Measurements from ENCODE around the gene SLC35F4. TPM values are rescaled to one million over a fixed set of nuclear protein-coding genes. Genes with fewer than 3 reads are reported as not detected.

SLC35F4 gene
- total RNA-seq, 2 experiments from 2014 or later = not detected

DNA sequence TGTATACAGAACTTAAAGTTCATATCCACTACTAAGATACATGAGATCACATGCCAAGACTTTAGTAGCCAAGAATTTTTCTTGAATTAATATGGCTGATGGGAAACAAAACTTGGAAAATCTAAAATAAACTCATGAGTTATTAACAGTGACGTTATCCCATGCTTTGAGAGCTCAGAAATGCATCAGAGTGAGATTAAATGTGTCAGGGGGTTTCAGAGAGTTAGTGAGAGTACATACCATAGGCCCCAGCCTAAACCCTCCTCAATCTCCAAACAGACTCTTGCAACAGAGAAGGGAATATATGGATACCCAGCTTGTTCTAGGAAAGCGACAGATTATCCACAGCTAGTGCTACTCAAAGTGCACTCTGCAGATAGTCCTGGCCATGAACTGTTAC, 19.3 kb downstream of the SLC35F4 start:
- no peak for DNase-seq
- Mint-ChIP-seq H3K27me3 (no peaks in the 10 kb centered on the region), H3K9me3 (no peaks in the 10 kb centered on the region), H3K27ac (no peak overlapping the region), H3K4me1 (ENCODE audit: low read depth) (no peaks in the 10 kb centered on the region), H3K4me3 (no peak overlapping the region), H3K36me3 (no peaks in the 10 kb centered on the region)
- intact Hi-C loops (cut with micrococcal nuclease) = no loop called here
- POLR2A ChIA-PET = no interaction called here
- CTCF ChIA-PET = no interaction called here

DNA sequence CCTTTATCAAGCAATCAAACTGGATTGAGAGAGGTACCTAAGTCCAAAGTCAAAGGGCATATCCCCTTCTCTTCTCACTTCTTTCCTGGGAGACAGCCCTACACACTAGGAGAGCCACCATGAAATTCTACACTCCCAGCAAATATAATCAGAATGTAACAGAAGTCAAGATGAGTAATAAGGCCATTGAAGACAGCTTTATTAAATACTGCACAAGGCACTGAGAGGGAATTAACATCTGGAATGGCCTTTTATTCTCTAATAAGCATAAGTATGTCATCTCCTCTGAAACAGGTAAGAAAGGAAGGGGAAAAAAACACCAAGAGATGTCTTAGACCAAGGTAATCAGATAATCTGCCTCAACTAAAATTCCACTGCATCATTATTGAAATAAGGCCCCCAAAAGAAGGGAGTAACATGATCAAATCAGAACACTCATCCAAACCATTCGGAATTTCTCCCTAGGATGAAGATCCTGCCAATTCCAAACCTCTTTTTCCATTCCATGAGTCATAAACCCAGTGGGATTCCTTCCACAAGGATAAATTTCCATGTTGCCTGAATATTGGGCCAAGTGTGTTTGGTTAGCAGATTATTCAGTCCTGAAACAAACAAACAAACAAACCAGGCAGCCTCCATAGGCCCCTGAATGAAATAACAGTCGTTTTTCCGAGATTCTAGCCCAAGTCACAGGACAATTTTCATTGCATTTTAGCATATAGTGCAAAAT, 19.9 kb downstream of the SLC35F4 start:
- DNase-seq = no peak
- ChIA-PET POLR2A (no interaction called here), CTCF (no interaction called here)
- intact Hi-C loops (cut with micrococcal nuclease) = no loop called here
- Mint-ChIP-seq H3K36me3 (no peaks in the 10 kb centered on the region), H3K4me1 (ENCODE audit: low read depth) (no peaks in the 10 kb centered on the region), H3K4me3 (no peak overlapping the region), H3K27ac (no peak overlapping the region), H3K27me3 (no peaks in the 10 kb centered on the region), H3K9me3 (no peaks in the 10 kb centered on the region)

DNA sequence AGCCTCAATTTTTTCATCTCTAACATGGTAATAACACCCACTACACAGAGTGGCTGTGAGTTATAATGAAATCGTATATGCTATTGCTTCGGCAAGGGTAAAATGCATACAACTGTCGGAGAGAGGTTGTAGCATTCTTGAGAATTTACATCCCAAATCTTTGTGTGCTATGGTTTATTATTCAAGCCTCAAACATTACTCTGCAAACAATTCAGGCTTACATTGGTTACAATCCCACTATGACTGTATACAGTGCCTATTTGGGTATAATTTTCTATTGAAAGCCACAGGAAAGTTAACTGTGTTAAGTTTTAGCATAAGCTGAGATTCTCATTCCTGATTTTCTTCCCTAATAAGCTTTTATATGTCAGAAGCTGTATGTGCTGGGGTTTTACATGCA, 20.6 kb downstream of the SLC35F4 start:
- POLR2A ChIA-PET = no interaction called here
- CTCF ChIA-PET = no interaction called here
- no peak overlapping the region for H3K4me3 Mint-ChIP-seq
- H3K4me1 Mint-ChIP-seq (ENCODE audit: low read depth) = no peaks in the 10 kb centered on the region
- DNase-seq = no peak
- H3K27me3 Mint-ChIP-seq = no peaks in the 10 kb centered on the region
- no peaks in the 10 kb centered on the region for H3K9me3 Mint-ChIP-seq
- H3K27ac Mint-ChIP-seq = no peak overlapping the region
- intact Hi-C loops (cut with micrococcal nuclease) = no loop called here
- H3K36me3 Mint-ChIP-seq = no peaks in the 10 kb centered on the region

DNA sequence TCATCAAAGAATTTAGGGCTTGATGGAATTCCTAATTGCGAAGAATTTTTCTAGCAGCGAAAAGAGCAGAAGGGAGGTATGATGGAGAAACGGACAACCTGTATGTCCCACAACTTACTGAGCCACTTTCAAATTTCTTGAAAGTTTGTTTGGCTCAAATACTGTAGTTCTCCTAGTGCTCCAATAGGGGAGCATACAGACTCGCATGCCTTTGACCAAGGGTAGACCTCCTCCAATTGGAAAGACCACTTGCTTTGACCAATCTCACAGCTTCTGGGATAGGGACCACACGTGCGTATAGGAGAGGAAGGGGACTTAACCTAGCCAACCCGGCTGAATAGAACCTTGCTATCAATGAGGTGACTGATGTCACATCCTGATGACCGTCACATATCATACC, 28.6 kb downstream of the SLC35F4 start:
- Mint-ChIP-seq H3K9me3 (no peaks in the 10 kb centered on the region), H3K4me1 (ENCODE audit: low read depth) (no peaks in the 10 kb centered on the region), H3K4me3 (no peak overlapping the region), H3K27ac (no peak overlapping the region), H3K36me3 (no peaks in the 10 kb centered on the region), H3K27me3 (no peaks in the 10 kb centered on the region)
- ChIA-PET POLR2A (no interaction called here), CTCF (no interaction called here)
- DNase-seq = no peak
- intact Hi-C loops (cut with micrococcal nuclease) = no loop called here

DNA sequence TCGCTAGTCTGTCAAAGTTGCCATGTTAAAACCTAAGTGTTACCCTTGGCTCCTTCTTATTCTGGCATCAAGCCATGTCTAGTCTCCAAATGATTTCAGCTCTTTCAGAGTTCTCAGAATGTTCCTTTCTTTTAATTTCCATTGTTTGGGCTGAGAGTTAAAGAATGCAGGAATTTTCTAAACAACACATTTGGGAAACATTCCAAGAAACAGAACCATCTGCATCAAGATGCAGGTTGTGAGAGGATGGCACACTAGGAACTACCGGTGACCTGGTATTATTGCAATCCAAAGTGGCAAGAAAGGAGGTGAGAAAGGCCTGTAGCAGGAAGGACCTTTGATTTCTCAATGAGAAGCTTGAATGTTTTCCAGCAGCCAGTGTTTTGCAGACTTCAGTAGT, 30.1 kb downstream of the SLC35F4 start:
- Mint-ChIP-seq H3K9me3 (no peaks in the 10 kb centered on the region), H3K27me3 (no peaks in the 10 kb centered on the region), H3K27ac (no peak overlapping the region), H3K4me1 (ENCODE audit: low read depth) (no peaks in the 10 kb centered on the region), H3K4me3 (no peak overlapping the region), H3K36me3 (no peaks in the 10 kb centered on the region)
- POLR2A ChIA-PET = no interaction called here
- intact Hi-C loops (cut with micrococcal nuclease) = no loop called here
- no peak for DNase-seq
- CTCF ChIA-PET = no interaction called here

DNA sequence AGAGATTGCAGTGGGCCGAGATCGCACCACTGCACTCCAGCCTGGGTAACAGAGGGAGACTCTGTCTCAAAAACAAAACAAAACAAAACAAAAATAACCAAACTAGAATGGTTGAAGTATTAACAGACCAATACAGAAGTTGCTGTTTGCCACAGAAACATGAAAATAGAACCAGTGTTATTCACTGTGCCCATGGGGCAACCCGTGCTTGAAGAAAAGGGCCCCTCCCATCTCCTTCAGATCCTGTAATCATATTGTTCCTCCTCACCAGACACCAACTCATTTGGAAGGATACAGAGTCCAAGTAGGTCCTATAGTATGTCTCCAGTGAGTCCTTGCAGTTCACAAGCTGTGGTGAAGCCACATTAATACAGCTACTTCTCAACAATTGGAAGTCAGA, 30.9 kb downstream of the SLC35F4 start:
- no peaks in the 10 kb centered on the region for H3K27me3 Mint-ChIP-seq
- intact Hi-C loops (cut with micrococcal nuclease) = no loop called here
- ChIA-PET POLR2A (no interaction called here), CTCF (no interaction called here)
- no peaks in the 10 kb centered on the region for H3K36me3 Mint-ChIP-seq
- no peak overlapping the region for H3K27ac Mint-ChIP-seq
- no peak for DNase-seq
- H3K4me3 Mint-ChIP-seq = no peak overlapping the region
- no peaks in the 10 kb centered on the region for H3K4me1 Mint-ChIP-seq (ENCODE audit: low read depth)
- no peaks in the 10 kb centered on the region for H3K9me3 Mint-ChIP-seq

DNA sequence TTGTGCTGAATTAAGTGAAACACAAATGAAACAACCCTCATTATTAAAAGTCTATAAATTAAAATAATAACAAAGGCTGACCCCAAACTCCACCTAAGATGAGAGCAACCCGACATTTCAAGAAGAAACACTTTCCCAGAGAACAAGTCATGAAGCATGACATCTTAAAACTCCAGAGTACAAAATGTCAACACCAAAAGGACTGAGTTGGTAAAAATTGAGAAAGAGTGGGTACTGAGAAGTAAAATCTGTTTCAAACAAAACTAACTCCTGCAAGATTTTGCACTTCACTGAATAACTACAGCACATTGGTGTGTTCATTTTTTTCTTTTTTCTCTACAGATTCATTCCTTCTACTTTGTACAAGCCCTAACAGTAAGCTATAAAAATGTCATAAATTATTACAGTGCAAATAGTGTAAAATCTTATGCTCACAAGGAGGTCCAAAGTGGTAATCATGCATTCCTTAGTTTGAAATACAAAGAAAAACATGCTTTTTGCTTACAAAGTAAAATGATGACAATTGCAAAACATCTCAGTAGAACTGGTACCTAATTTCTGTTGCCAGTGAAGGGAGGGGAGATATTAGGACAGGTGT, 31.8 kb downstream of the SLC35F4 start:
- POLR2A ChIA-PET = no interaction called here
- intact Hi-C loops (cut with micrococcal nuclease) = no loop called here
- CTCF ChIA-PET = no interaction called here
- no peaks in the 10 kb centered on the region for H3K36me3 Mint-ChIP-seq
- H3K4me3 Mint-ChIP-seq = no peak overlapping the region
- no peaks in the 10 kb centered on the region for H3K27me3 Mint-ChIP-seq
- no peaks in the 10 kb centered on the region for H3K4me1 Mint-ChIP-seq (ENCODE audit: low read depth)
- H3K9me3 Mint-ChIP-seq = no peaks in the 10 kb centered on the region
- no peak for DNase-seq
- no peak overlapping the region for H3K27ac Mint-ChIP-seq

DNA sequence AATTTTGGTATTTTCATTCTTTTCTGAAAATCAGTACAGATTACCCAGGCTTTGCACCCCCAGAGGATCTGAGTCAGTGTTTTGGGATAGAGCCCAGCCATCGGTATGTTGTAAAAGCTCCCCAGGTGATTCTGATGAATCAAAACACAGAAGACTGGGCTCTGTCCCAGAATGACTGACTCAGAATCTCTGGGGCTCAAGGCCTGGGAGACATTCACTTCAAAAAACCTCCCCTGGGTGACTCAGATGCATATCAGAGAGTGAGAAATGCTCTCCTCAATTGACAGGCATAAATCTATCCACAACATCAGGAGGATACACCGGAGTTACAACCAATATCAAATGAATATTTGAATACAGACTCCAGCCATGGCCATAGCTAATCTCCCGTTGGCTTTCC, 32.6 kb downstream of the SLC35F4 start:
- Mint-ChIP-seq H3K27me3 (no peaks in the 10 kb centered on the region), H3K36me3 (no peaks in the 10 kb centered on the region), H3K9me3 (no peaks in the 10 kb centered on the region), H3K4me1 (ENCODE audit: low read depth) (no peaks in the 10 kb centered on the region), H3K27ac (no peak overlapping the region), H3K4me3 (no peak overlapping the region)
- no peak for DNase-seq
- ChIA-PET CTCF (no interaction called here), POLR2A (no interaction called here)
- intact Hi-C loops (cut with micrococcal nuclease) = no loop called here

DNA sequence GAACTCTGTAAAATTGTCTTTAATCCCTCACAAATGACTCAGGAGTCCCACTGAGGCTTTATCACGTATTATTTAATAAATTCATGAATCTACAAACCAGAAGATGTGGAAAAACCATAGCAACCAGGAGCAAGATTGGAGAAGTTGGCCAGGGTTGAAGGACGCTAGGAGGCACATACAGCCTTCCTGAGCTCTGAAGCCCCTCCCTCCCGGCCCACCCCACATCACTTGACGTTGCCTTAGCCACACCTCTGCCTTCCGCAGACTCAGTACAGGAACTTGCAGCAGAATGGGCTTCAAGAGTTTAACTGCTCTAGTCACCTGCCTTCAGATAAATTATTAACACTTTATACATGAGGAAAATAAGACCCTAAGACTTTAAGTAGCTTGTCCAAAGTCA, 33.9 kb downstream of the SLC35F4 start:
- DNase-seq = no peak
- POLR2A ChIA-PET = no interaction called here
- CTCF ChIA-PET = no interaction called here

DNA sequence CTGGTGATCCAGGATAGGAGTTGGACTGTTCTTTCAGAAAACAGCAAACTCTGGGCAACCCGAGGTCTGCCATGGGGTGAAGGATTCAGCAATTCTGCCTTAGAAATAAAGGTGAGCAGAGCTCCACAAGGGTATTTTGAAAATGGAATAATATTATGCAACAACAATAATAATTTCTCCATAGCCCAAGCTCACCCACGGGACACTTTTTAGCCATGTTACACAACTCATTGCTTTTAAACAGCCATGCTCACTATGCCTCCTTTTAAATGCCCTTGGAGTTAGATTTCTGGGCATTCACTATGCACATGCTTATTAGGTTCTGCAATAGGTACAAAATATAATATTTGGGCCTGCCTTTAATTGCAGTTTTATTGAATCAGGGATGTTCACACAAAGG, 37.2 kb downstream of the SLC35F4 start:
- ChIA-PET POLR2A (no interaction called here), CTCF (no interaction called here)
- H3K4me3 Mint-ChIP-seq = no peak overlapping the region
- H3K27ac Mint-ChIP-seq = no peak overlapping the region
- H3K27me3 Mint-ChIP-seq = no peaks in the 10 kb centered on the region
- no peaks in the 10 kb centered on the region for H3K4me1 Mint-ChIP-seq (ENCODE audit: low read depth)
- H3K9me3 Mint-ChIP-seq = no peaks in the 10 kb centered on the region
- intact Hi-C loops (cut with micrococcal nuclease) = no loop called here
- no peak for DNase-seq
- no peaks in the 10 kb centered on the region for H3K36me3 Mint-ChIP-seq

More for the DNA sequence above, 33.9 kb downstream of the SLC35F4 start:
- Mint-ChIP-seq H3K4me3 (no peak overlapping the region), H3K27ac (no peak overlapping the region), H3K27me3 (no peaks in the 10 kb centered on the region), H3K36me3 (no peaks in the 10 kb centered on the region), H3K9me3 (no peaks in the 10 kb centered on the region), H3K4me1 (ENCODE audit: low read depth) (no peaks in the 10 kb centered on the region)
- intact Hi-C loops (cut with micrococcal nuclease) = no loop called here

DNA sequence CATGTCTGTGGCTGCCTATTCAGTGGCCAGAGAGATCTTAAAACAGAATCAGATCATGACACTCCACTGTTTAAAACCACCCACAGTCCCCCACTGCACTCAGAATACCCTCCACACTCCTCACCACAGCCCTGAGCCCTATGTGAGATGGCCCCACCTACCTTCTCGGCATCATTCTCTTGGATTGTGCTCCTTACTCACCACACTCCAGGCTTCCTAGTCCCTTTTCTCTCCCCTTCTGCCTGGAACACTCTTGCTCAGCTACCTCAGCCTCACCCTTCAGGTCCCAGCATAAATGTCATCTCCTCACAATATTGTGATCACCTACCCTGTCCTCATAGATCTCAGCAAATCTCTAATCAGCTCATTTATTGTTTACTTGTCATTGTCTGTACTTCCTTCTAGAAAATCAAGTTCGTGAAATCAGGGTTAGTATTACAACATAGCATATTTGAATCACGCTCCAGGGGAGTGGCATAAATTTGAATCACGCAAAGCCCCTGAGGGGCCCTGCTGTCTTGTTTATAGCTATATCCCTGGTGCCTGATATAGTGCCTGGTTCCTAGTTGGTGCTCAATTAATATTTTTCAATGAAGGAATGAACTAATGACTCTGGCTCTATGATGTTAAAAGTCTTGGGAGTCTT, 42.8 kb downstream of the SLC35F4 start:
- ChIA-PET POLR2A (no interaction called here), CTCF (no interaction called here)
- Mint-ChIP-seq H3K4me3 (no peak overlapping the region), H3K9me3 (no peaks in the 10 kb centered on the region), H3K27me3 (peaks cover 4% of the 10 kb centered on the region), H3K4me1 (ENCODE audit: low read depth) (no peaks in the 10 kb centered on the region), H3K27ac (no peak overlapping the region), H3K36me3 (no peaks in the 10 kb centered on the region)
- intact Hi-C loops (cut with micrococcal nuclease) = no loop called here
- no peak for DNase-seq

DNA sequence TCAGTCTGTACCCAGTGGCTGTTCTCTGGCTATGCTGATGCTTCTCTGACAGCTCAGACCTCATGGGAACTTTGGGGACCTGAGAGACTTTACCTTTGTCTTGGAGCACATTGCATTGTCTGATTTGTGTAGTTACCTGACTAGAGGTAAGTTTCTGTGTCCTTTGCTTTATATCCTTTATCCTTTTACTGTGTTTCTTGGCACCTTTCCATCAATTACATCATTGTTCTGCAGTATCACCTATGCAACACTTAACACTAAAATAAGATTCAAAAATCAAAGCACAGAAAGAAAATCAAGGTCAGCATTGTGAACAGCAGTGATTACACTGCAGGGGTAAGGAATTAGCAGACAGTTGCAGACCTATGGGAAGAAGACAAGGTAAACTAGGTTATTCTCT, 43.8 kb downstream of the SLC35F4 start:
- intact Hi-C loops (cut with micrococcal nuclease) = no loop called here
- no peaks in the 10 kb centered on the region for H3K36me3 Mint-ChIP-seq

DNA sequence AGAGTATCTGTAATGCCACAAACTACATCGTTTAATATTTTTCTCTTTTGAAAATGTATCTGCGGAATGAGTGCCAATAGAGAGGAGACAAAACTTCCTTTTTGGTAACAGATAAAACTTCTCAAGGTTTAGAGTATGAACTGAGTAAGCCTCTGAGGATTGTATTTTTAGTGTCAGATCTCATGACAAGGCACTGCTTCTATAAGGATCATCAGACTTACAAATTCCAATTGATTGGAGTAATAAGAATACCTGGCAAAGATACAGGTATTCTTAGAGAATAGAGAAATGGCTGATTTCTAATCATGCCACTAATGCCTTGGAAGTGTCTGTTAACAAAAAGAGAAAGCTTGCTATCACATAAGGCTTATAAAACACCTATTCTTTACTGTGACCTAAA, 45.3 kb downstream of the SLC35F4 start:
- peaks cover 4% of the 10 kb centered on the region for H3K27me3 Mint-ChIP-seq
- CTCF ChIA-PET = no interaction called here
- POLR2A ChIA-PET = no interaction called here
- intact Hi-C loops (cut with micrococcal nuclease) = no loop called here
- no peaks in the 10 kb centered on the region for H3K9me3 Mint-ChIP-seq
- no peak for DNase-seq
- peaks cover 3% of the 10 kb centered on the region for H3K4me1 Mint-ChIP-seq (ENCODE audit: low read depth)
- H3K4me3 Mint-ChIP-seq = no peak overlapping the region
- H3K27ac Mint-ChIP-seq = no peak overlapping the region
- H3K36me3 Mint-ChIP-seq = no peaks in the 10 kb centered on the region

More for the DNA sequence above, 43.8 kb downstream of the SLC35F4 start:
- CTCF ChIA-PET = no interaction called here
- Mint-ChIP-seq H3K27ac (no peak overlapping the region), H3K4me1 (ENCODE audit: low read depth) (no peaks in the 10 kb centered on the region), H3K27me3 (peaks cover 4% of the 10 kb centered on the region), H3K4me3 (no peak overlapping the region), H3K9me3 (no peaks in the 10 kb centered on the region)
- DNase-seq = no peak
- POLR2A ChIA-PET = no interaction called here

All from activated CD4-positive, alpha-beta memory T cell treated with anti-CD3 and anti-CD28 coated beads for 36 hours (primary cell).